NCI-H2171 (cell line): ENCODE measurements around the gene FBXO34.
"Not testable (repeated sequence)": the region's sequence is repeated elsewhere in the genome, so short reads cannot be mapped to it uniquely, and the experiment has no call there.

Experiments used
- DNase-seq: peaks from one replicate; lab custom pipeline; 2025; lab: John Stamatoyannopoulos, UW

Gene FBXO34

DNA sequence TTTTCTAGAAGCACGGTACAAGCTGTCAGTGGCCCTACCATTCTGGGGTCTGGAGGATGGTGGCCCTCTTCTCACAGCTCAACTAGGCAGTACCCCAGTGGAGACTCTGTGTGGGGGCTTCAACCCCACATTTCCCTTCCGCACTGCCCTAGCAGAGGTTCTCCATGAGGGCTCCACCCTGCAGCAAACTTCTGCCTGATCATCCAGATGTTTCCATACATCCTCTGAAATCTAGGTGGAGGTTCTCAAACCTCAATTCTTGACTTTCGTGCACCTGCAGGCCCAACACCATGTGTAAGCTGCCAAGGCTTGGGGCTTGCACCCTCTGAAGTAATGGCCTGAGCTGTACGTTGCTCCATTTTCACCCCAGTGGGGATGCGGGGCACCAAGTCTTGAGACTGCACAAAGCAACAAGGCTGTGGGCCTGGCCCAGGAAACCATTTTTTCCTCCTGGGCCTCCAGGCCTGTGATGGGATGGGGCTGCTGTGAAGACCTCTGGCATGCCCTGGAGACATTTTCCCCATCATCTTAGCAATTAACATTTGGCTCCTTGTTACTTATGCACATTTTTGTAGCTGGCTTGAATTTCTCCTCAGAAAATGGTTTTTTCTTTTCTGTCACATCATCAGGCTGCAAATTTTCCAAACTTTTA, 41.3 kb downstream of the FBXO34 start:
- DNase-seq, result not testable (repeated sequence)

GRCh38 chr14:55313480-55313879, 42.3 kb downstream of the FBXO34 start:
- no peak for DNase-seq

GRCh38 chr14:55314449-55314848, 43.2 kb downstream of the FBXO34 start:
- DNase-seq, result no peak

- no peak for DNase-seq
These were observed 45.3 kb downstream of the FBXO34 start for GRCh38 chr14:55316564-55316963.

- DNase-seq, result no peak
These were observed 46.5 kb downstream of the FBXO34 start for GRCh38 chr14:55317542-55318306.

DNA sequence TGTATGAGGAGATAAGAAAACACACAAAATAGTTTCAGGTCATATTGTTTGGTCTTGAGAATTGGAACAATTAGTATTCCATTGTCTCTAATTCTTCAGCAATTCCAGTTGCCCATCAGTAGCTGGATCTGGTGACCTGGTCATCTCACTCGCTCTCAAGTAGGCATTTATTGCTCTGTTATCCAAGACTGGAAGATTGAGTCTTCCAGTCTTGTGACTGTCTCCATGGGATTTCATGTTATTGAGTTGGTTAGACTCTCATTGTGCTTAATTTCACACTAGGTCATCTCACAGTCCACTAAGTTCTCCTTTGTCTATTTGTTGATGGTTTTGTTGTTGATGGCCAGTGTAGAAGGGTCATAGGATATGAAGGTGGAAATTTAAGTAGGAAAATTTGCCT, 47.5 kb downstream of the FBXO34 start:
- DNase-seq, result no peak

- DNase-seq, result no peak
These were observed 52.7 kb downstream of the FBXO34 start for GRCh38 chr14:55323910-55324309.

DNA sequence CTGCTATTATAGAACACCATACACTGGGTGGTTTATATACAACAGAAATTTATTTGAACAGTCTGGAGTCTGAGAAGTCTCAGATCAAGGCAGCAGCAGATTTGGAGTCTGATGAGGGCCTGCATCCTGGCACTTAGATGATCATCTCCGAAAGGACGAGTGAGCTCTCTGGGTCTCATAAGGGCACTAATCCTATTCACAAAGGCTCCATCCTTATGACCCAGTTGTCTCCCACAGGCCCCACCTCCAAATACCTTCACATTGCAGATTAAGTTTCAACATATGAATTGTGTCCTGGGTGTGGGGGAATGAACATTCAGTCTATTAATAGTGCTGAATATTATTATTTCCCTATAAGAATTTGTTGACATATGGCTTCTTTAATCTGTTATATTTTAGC, 53.6 kb downstream of the FBXO34 start:
- DNase-seq, result no peak

DNA sequence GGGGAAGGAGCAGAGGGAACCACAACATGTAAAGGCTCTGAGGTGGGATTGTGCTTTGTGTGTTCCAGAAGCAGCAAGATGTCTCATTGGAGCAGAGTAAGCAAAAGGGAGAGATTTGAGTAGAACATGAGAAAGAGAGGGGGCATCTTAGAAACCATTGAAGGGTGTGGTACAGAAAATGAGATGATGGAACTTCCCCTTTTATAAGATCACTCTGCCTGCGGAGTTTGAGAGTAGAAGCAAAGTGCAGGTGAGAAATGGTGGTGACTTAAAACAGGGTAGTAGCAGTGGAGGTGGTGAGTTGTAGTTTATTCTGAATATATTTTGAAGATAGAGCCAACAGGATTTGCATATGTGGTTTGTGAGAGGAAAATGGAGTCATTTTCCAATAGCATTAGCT, 56.0 kb downstream of the FBXO34 start:
- no peak for DNase-seq

DNA sequence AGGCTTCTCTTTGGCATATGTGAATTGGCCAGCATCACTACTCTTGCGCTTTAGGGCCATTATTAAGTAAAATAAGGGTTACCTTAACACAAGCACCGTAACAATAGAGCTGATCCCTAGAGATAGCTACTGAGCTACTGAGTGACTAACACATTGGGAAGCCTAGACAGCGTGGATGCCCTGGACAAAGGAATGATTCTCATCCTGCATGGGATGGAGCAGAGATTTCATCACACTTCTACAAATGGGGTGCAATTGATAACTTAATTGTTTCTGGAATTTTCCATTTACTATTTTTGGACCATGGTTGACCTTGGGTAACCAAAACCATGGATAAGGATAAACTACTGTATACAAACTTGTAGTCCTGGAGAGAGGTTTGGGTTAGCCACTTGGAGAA, 57.1 kb downstream of the FBXO34 start:
- no peak for DNase-seq

DNA sequence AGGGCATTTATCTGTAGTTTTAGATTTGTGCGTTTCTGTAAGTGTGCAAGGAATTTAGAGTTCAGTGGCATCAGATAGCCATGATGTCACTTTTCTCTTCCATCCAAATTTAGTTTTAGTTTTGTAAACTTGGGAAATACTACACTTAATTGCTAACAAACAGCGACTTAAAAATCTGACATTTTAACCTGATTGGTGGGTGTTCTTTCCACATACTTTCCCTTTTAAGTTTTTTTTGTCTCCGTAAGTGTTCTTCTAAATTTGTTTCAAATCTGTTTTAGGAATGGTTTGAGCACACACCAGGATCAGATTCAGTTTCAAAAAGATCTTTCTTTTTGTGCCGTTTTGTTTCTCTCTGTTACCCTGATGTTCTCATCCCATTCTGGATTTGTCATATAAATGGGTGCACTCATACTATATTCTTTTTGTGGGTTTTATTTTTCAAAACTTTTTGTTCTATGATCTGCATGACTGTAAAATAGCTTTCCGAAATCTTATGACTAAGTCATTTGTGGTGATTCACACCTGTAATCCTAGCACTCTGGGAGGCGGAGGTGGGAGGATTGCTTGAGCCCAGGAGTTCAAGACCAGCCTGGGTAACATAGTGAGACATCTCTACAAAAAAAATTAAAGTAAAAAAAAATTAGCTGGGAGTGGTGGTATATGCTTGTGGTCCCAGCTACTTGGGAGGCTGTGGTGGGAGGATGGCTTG, 58.9 kb downstream of the FBXO34 start:
- DNase-seq, result no peak

DNA sequence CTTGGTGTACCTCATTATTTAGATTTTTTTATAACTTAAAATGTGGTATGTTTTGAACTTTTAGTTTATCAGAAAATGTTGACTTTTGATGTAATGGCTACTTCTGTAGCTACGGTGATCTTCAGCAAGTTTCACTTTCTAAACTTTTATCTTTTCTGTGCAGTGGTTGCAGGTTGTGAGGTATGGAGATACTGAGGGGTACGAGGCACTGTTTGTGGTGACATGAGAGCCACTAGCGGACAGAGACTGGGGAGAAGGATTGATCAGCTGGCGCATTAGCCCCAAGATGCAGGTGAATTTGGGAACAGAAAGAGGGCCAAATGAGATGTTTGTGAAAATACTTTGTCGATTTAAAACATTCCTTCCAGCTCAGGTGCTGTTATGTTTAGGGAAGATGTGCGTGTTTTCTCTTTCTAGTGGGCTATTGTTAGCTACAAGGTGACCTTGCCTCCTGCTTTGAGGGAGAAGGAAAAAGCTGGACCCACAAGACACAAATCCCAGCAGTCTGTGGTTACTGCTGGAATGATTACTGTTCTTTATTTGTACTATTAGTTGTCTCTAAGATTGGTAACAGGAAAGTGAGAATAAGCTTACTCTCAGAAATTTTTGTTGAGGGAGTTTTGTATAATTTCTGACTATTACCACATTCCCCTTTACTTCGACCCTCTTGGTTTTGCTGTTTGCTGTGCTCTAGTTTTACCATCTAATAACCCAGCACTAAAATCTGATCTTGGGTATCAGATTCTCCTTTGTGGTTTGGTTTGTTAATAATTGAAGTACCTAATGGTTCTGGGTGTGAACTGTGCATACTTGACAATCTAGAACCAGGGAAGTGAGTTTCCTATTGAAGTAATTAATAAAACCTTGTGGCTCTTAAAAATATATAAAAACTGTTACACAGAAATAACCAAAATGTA, 61.7 kb downstream of the FBXO34 start:
- no peak for DNase-seq

- DNase-seq, result no peak
These were observed 62.7 kb downstream of the FBXO34 start for GRCh38 chr14:55333711-55334485.

DNA sequence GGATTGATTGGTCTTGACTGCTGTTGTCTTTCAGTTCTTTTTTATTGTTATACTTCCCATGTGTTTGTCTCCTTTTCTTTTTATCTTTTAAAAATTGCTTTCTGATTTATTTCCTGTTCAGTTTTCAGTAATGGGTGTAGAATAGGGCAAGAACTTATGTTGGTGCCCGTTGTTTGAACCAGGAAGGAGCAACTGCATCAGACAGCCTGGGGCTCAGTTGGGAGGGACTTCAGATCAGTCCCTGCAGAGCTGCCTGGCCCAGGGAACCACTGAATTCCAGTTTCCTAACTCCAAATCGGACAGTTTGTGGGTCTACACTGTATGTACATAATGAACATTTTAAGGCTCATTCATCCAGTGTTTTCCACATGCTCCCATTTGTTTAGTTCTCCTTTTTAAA, 64.9 kb downstream of the FBXO34 start:
- DNase-seq, result no peak

GRCh38 chr14:55336691-55337090, 65.5 kb downstream of the FBXO34 start:
- DNase-seq, result no peak

DNA sequence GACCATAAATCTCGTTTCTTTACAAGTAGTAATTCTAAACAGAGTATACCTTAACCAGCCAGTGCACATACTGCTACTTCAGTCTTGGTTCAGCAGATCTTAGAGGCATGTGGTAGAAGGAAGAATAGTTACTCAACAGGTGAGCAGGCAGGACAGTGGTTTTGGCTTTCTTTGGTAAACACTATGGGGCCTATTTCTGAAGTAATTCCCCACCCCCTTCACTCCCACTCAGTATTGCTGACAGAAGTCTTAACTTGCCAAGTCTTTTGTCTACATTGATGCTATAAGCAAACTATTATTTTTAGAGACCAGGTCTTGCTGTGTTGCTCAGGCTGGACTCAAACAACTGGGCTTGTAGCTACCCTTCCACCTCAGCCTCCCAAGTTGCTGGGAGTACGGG, 68.5 kb downstream of the FBXO34 start:
- no peak for DNase-seq

DNA sequence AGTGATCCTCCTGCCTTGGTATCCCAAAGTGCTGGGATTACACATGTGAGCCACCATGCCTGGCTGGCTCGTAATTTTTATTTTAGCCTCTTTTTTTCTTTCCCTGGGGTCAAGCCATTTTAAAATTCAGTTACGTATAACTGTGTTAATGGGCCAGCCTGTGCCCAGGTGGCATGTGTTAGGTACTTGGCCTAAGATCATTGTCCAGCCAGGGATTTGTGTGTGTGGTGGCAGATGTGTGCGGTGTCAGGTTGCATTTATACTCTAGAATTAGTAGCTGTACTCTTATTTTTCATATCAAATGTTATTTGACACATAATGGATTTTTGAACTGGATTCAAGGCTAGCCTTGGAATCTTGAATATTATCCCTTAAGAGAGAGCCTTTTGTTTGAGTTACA, 69.3 kb downstream of the FBXO34 start:
- DNase-seq, result no peak

- no peak for DNase-seq
These were observed 70.6 kb downstream of the FBXO34 start for GRCh38 chr14:55341781-55342180.

DNA sequence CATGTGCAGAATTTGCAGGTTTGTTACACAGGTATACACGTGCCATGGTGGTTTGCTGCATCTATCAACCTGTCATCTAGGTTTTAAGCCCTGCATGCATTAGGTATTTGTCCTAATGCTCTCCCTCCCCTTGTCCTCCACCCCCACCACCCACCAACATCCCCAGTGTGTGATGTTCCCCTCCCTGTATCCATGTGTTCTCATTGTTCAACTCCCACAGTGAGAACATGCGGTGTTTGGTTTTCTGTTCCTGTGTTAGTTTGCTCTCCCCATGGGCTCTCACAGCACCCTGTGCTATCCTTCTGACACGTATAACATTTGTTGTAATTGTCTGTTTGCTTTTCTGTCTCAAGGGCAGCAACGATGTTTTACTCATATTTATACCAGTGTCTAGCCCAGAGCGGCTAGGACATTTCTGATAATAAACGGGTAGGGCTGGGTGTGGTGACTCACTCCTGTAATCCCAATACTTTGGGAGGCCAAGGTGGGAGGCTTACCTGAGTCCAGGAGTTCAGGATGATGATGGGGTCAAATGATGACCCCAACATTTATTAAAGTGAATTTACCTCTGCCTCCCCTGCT, 73.5 kb downstream of the FBXO34 start:
- DNase-seq, result not testable (repeated sequence)

GRCh38 chr14:55347040-55347439, 75.8 kb downstream of the FBXO34 start:
- DNase-seq, result no peak

- no peak for DNase-seq
These were observed 76.5 kb downstream of the FBXO34 start for GRCh38 chr14:55347748-55348147.
